GM23248 (cell line): ENCODE data around the gene KCNIP1.

Source experiments
- EZH2 ChIP-seq: fragments of 200-600 bp; sonication (generic); IDR thresholded peaks from 2 replicates; pipeline ENCODE4 v1.6.1; 2018; ENCODE audit warnings: antibody characterized with exemption, mild to moderate bottlenecking; ENCODE audit not compliant: insufficient read depth, poor library complexity, severe bottlenecking
- EZH2phosphoT487 ChIP-seq: fragments of 200-600 bp; sonication (generic); IDR thresholded peaks from 2 replicates; pipeline ENCODE4 v1.6.1; 2018; ENCODE audit warnings: antibody characterized with exemption, moderate library complexity, mild to moderate bottlenecking, low read depth; ENCODE audit not compliant: insufficient read depth

GRCh38 chr5:170496662-170497028 lies 7.2 kb upstream of the KCNIP1 start:
- TF ChIP-seq EZH2phosphoT487 (no peak), EZH2 (no peak)
